Limb (tissue), 2 donors: ENCODE data around the gene WWOX.

Experiments used
- DNase-seq, 2 donors: peaks; one replicate each; pipeline ENCODE4 v3.0.0-alpha.2; 2016; ENCODE audit errors: extremely low spot score in 2 of 2

WWOX gene

DNA sequence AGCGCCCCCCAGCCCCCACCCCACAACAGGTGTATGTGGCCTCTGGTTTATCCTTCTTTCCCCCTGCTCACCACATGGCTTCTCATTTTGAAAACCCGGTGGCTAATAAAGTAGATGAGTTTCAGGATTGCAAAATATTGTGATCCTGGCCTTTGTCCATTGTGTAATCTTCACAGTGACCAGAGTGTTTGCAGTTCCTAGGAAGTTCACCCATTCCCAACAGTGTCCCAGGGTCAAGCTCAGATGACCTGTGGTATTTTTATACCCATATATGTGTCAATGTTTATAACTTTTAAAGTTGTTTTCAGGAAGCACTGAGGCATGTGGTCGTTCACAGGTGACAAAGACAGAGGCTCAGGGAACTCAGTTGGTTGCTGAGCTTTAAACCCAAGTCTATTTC lies 721.9 kb downstream of the WWOX start:
- DNase-seq, result no peak

GRCh38 chr16:78822509-78822908 lies 723.1 kb downstream of the WWOX start:
- DNase-seq, result no peak

DNA sequence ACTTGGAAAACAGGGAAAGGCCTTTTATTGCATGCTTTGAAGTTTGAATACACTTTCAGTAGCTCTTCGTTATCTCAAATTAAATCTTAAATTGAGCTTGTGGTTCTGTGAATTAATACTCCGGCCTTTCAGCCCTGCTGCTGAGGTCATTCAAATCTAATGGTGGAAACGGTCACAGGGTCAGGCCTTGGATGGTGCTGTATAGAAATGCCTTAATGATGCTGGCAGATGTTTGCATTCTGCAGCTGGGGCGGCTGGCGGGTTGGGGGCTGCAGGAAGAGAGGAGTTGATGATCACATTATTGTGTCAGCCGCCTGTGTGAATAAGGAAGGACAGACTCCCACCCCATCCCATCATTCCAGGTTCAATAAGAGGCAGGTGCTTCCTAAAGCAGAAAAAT lies 723.6 kb downstream of the WWOX start:
- DNase-seq, result no peak

DNA sequence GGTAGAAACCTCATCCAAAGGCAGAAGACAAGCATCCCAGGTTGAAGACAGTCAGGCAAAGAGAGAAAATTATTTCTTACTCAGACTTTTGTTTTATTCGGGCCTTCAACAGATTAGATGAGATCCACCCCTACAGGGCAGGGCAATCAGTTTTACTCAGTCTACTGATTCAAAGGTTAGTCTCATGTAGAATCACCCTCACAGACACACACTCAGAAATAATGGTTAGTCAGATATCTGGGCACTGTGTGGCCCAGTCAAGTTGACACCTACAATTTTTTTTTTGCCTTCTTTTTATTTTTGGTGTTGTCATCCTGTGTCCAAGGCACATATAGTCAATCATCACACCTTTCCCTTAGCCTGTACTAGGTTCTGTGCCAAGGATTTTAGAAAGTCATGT lies 729.8 kb downstream of the WWOX start:
- DNase-seq, result no peak

DNA sequence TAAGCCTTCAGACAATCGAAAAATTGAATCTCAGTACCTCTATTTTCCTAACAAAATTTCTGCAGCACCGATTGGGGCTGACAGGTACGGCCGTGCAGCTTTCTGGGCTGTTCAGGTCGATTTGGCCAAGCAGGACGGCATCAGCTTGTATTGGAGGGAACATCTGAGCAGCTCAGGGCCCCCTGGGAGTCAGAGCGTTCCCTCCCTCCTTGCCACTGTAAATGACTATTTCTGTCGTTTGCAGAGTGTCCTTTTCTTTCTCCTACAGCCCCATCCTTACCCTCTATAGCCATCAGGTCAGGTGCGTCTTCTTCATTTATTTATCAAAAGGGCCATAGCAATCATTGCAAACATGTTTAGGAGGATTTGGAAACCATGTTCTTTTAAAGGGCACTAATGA lies 731.1 kb downstream of the WWOX start:
- no peak for DNase-seq

GRCh38 chr16:78832100-78832499 lies 732.6 kb downstream of the WWOX start:
- no peak for DNase-seq

- no peak for DNase-seq
These were observed 737.5 kb downstream of the WWOX start for GRCh38 chr16:78836802-78837491.

DNA sequence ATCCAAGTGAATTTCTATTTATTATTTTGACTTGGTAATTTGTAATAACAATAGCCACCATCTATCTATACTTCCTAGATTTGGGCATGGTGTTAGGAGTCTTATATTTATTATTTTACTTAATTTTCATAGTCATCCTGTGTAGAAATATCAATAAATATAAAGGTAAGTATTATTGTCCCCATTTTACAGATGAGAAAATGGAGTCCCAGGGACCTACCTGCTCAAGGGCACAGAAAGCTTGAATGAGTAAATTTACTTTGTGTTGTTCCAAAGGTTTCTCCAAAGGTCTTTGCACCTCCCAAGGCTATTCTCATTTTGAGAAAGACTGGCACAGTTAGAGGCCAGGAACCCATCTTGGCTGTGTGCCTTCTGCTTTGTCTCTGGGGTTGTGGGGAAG lies 738.3 kb downstream of the WWOX start:
- no peak for DNase-seq

- no peak for DNase-seq
These were observed 738.8 kb downstream of the WWOX start for GRCh38 chr16:78838276-78838675.

- DNase-seq, result no peak
These were observed 743.5 kb downstream of the WWOX start for GRCh38 chr16:78842950-78843349.

- no peak for DNase-seq
These were observed 744.5 kb downstream of the WWOX start for GRCh38 chr16:78843978-78844377.

GRCh38 chr16:78844682-78845081 lies 745.2 kb downstream of the WWOX start:
- DNase-seq, result no peak

- DNase-seq, result no peak
These were observed 751.8 kb downstream of the WWOX start for GRCh38 chr16:78851266-78851665.

DNA sequence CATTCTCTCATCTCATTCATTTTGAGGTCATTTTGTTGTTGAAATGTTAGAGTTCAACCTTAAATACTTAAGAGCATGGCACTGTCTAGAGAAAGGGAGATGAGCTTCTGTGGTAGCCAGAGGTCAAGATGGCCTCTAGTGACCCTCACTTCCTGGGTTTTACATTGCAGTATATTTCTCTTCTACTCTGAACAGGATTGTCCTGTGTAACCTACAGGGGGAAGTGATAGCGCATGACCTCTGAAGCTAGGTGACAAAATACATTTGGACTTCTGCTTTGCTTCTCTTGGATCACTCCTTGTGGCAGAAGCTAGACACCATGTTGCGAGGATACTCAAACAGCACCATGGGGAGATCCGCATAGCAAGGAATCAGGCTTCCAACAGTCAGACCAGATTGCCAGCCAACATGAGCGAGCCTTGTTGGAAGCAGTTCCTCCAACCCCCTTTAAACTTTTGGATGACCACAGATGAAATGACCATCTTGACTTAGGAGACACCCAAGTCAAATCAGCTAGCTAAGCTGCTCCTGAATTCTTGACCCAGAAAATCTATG lies 752.7 kb downstream of the WWOX start:
- no peak for DNase-seq

DNA sequence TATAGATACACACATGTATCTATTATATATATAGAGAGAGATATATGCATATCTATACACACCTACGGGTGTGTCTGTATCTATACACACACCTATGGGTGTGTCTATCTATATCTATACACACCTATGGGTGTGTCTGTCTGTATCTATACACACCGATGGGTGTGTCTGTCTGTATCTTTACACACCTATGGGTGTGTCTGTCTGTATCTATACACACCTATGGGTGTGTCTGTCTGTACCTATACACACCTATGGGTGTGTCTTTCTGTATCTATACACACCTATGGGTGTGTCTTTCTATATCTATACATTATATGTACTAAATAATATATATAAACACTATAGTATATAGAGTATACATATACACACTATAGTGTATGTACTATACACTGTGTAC lies 762.6 kb downstream of the WWOX start:
- no peak for DNase-seq

DNA sequence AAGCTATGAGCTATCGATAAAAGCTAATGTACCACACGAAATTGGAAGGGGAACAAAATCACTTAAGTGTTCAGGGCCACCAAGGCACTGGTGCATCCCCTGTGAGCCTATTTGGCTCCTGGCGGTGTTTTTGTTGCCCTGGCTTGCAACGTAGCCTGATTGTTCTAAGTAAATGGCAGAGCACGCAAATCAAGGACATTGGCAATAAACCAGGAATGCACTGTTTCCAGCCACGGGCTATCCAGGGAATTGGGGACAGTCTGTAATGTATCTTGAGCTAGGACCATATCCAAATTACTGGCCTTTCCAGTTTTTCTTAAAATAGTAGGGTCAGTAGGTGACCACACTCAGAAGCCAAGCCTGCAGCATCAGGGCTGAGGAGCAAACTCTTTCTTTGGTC lies 767.1 kb downstream of the WWOX start:
- no peak for DNase-seq

GRCh38 chr16:78869492-78869891 lies 770.0 kb downstream of the WWOX start:
- no peak for DNase-seq

DNA sequence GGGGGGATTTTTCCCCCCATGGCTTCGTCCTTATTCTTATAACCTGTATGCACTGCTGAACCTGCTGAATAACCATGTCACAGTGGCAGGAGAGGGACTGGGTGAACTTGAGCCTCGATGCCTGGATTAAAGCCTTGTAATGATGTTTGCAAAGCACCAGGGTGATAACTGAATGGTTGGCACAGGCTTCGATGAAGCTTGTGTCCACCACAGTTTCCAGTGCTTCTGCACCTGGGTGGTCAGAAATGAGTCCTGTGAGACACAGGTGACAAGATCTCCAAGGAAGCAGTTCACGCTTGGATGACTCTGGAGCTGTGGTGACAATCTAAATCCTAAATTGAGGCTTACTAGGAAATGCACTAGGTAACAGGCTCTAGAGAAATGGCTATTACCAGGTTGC lies 771.8 kb downstream of the WWOX start:
- DNase-seq, result no peak

- DNase-seq, result no peak
These were observed 777.2 kb downstream of the WWOX start for GRCh38 chr16:78876671-78877070.

- no peak for DNase-seq
These were observed 777.7 kb downstream of the WWOX start for GRCh38 chr16:78877114-78877655.

- DNase-seq, result no peak
These were observed 779.1 kb downstream of the WWOX start for GRCh38 chr16:78878570-78878969.

DNA sequence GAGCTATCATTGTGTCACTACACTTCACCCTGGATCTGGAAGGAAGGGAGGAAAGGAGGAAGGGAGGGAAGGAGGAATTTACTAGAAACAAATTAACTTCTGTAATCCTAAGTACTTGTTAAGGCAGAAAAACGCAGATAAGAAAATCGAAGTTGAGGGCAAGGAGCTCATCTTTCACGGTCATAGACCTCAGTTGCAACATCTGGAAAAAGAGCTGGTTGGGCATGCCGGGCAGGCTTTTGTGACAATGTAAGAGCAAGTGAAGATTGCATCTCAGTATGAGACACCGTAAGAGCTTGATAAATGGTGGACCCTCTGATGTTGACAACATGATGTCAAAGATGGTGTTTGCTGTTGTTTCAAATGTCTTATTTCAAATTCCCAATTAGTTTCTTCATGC lies 779.6 kb downstream of the WWOX start:
- DNase-seq, result no peak

DNA sequence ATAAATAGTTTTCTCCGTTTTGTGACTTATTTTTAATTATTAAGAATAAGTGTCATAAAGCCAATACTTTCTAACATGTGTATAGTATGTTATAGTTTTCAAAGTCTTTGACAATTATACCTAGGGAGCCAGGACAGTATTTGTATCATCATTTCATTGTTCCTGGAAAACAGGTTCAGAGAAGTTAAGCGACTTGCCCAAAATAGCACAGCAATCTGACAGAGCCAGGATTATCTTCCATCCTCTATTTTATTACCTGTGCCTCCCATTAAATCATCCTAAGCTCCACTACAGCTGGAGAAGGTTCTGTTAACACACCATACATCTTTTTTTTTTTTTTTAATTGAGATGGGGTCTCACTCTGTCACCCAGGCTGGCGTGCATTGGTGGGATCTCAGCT lies 782.7 kb downstream of the WWOX start:
- DNase-seq, result no peak
